Breast epithelium (tissue), 4 donors: ENCODE data around the gene HES5. TPM values are rescaled to one million over a fixed set of nuclear protein-coding genes. Genes with fewer than 3 reads are reported as not detected.

Experiments used
- DNase-seq, 2 donors: peaks; one replicate each; pipeline ENCODE4 v3.0.0-alpha.2; 2019; ENCODE audit warnings: low spot score in 2 of 2
- H3K27ac ChIP-seq, 2 donors: fragments of 200-600 bp; sonication (generic) in 1 of 2; one replicate each; pipeline ENCODE4 v1.5.1; 2016 to 2019; ENCODE audit warnings: mild to moderate bottlenecking in 1 of 2
- H3K27me3 ChIP-seq, 2 donors: fragments of 200-600 bp; sonication (generic) in 1 of 2; one replicate each; pipeline versions ENCODE4 v1.5.1 to v1.6.0; 2017 to 2019; ENCODE audit warnings: control low read depth in 1 of 2, mild to moderate bottlenecking in 1 of 2
- H3K36me3 ChIP-seq: fragments of 200-600 bp; one replicate; pipeline ENCODE4 v1.5.1; 2019
- H3K4me1 ChIP-seq, 2 donors: fragments of 200-600 bp; sonication (generic); one replicate each; pipeline ENCODE4 v1.5.1; 2016 to 2019; ENCODE audit warnings: control low read depth in 1 of 2
- H3K4me3 ChIP-seq, 3 donors: fragments of 200-600 bp; sonication (generic); 1 replicate in 2 of 3; 2 replicates in 1 of 3; pipeline ENCODE4 v1.5.1; 2016 to 2019; ENCODE audit warnings: mild to moderate bottlenecking in 3 of 3, moderate library complexity in 2 of 3
- H3K9me3 ChIP-seq, 2 donors: fragments of 200-600 bp; sonication (generic) in 1 of 2; one replicate each; pipeline ENCODE4 v1.5.1; 2016 to 2019; ENCODE audit warnings: control low read depth in 1 of 2
- POLR2A ChIP-seq: fragments of 450-650 bp; IDR thresholded peaks from one replicate; pipeline ENCODE4 v1.6.1; 2016; ENCODE audit warnings: antibody characterized with exemption, mild to moderate bottlenecking, moderate library complexity
- POLR2AphosphoS5 ChIP-seq, 3 donors: sonication (generic); formaldehyde crosslinking; IDR thresholded peaks; one replicate each; pipeline ENCODE4 v1.6.1; 2017; ENCODE audit warnings: antibody characterized with exemption in 3 of 3
- intact Hi-C: fragments of 100-400 bp; cut with DNase I; formaldehyde crosslinking; loops from one replicate; pipeline ENCODE4 v1.15.1; 2023; ENCODE audit warnings: low total_unique reads
- total RNA-seq, 3 donors: library from RNA; depleted of rRNA; stranded (reverse); fragments of >200 nt; gene quantifications; one replicate each; pipeline ENCODE4 v1.1.0, GENCODE V29; 2016
- TF ChIP-seq, protein P1 (sequence below), 3 donors: fragments of 450-650 bp; IDR thresholded peaks; one replicate each; pipeline ENCODE4 v1.5.1; 2016 to 2017; ENCODE audit warnings: antibody characterized with exemption in 3 of 3, mild to moderate bottlenecking in 3 of 3, moderate library complexity in 3 of 3

HES5 gene
- total RNA-seq, 3 donors from 2014 or later: not detected

- H3K4me3 ChIP-seq: no peak overlapping the region
- no peaks in the 10 kb centered on the region for H3K36me3 ChIP-seq
- intact Hi-C loops: no loop called here
- TF ChIP-seq POLR2AphosphoS5 (IDR thresholded peaks at IDR 0.05) (no peak), POLR2A (no peak)
- TF ChIP-seq, protein P1, sequence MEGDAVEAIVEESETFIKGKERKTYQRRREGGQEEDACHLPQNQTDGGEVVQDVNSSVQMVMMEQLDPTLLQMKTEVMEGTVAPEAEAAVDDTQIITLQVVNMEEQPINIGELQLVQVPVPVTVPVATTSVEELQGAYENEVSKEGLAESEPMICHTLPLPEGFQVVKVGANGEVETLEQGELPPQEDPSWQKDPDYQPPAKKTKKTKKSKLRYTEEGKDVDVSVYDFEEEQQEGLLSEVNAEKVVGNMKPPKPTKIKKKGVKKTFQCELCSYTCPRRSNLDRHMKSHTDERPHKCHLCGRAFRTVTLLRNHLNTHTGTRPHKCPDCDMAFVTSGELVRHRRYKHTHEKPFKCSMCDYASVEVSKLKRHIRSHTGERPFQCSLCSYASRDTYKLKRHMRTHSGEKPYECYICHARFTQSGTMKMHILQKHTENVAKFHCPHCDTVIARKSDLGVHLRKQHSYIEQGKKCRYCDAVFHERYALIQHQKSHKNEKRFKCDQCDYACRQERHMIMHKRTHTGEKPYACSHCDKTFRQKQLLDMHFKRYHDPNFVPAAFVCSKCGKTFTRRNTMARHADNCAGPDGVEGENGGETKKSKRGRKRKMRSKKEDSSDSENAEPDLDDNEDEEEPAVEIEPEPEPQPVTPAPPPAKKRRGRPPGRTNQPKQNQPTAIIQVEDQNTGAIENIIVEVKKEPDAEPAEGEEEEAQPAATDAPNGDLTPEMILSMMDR (IDR thresholded peaks at IDR 0.05): no peak
- peaks cover 0 to 52% of the 10 kb centered on the region in 2 donors for H3K27me3 ChIP-seq
- no peaks in the 10 kb centered on the region for H3K9me3 ChIP-seq
- DNase-seq: no peak
- no peak overlapping the region for H3K27ac ChIP-seq
- peaks cover 31 to 40% of the 10 kb centered on the region in 2 donors for H3K4me1 ChIP-seq
Observed at GRCh38 chr1:2532485-2533160, 2.6 kb upstream of the HES5 start.

DNA sequence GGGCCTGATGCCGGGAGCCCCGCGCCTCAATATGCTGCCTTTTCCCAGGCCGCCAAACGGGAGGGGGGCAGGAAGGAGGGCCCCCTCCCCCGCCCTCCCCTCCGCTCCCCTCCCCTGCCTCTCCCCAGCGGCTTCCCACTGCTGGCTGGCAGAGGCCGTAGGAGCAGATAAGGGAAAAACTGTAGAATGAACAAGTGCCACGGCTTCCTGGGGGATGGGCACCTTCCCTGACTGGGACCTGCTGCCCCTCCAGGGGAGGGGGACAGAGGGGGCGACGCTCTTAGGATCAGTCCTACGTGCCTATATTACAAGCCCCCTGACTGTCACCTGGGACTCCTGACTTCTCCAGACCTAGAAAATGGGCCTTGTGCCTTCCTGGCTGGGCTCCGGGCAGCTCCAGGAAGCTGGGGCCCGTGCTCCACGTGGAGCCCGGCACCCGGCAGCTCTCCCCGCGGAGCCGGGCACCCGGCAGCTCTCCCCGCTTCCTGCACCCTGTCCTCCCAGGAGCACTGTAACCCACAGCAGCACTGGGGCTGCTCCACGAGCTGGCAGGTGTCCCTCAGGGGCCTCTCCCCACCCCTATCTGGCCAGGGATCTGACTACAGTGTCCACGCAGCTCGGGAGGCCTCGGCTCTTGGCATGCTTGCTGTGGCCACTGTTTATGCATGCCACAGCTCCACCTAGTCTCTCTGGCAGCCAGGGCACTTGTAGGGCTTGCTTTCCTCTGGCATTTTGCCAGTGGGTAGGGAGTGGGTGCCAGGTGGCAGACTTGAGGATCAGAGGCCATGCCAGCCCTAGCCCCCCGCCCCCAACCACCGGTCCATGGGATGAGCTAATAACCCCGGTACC lies 674 bp upstream of the HES5 start:
- TF ChIP-seq POLR2A: no peak
- no peak for TF ChIP-seq POLR2AphosphoS5 (IDR thresholded peaks at IDR 0.05)
- TF ChIP-seq, protein P1 (IDR thresholded peaks at IDR 0.05): no peak
- peaks cover 0 to 38% of the 10 kb centered on the region in 2 donors for H3K27me3 ChIP-seq
- H3K36me3 ChIP-seq: no peaks in the 10 kb centered on the region
- peak; percentile 59 to 68 for DNase-seq
- peaks cover 41 to 51% of the 10 kb centered on the region in 2 donors for H3K4me1 ChIP-seq
- H3K9me3 ChIP-seq: no peaks in the 10 kb centered on the region
- H3K27ac ChIP-seq: peak overlapping the region in 1 of 2 donors; percentile 34
- intact Hi-C loops: no loop called here
- H3K4me3 ChIP-seq: peak overlapping the region in 2 of 3 donors; percentile 39 to 67

- TF ChIP-seq POLR2AphosphoS5 (IDR thresholded peaks at IDR 0.05) (no peak), POLR2A (no peak)
- TF ChIP-seq, protein P1 (IDR thresholded peaks at IDR 0.05): no peak
- Histone ChIP-seq H3K4me3 (peak overlapping the region; percentile 16 to 67 (median 39)), H3K27ac (peak overlapping the region in 1 of 2 donors; percentile 40), H3K36me3 (no peaks in the 10 kb centered on the region), H3K9me3 (no peaks in the 10 kb centered on the region), H3K27me3 (peaks cover 0 to 27% of the 10 kb centered on the region in 2 donors), H3K4me1 (peaks cover 48 to 53% of the 10 kb centered on the region in 2 donors)
- intact Hi-C loops: no loop called here
- DNase-seq: no peak
Observed at GRCh38 chr1:2528966-2529783, 888 bp downstream of the HES5 start.

DNA sequence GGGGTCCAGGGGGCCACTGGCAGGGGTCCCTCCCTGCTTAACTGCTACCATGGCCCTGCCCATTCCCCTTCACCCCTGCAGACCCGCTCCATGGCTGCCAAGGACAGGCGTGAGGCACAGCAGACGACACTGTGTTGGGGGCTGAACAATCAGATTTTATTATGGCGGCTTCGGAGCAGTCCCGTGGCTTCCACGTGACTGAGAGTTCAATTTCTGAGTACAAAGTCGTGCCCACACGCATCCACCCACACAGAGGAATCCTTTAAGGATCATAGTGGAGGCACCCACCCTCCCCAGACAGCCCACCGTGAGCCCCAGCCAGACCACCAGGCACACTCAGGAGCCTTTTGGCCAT lies 1.5 kb downstream of the HES5 start:
- peaks cover 48 to 53% of the 10 kb centered on the region in 2 donors for H3K4me1 ChIP-seq
- H3K4me3 ChIP-seq: peak overlapping the region in 2 of 3 donors; percentile 39 to 67
- TF ChIP-seq, protein P1 (IDR thresholded peaks at IDR 0.05): no peak
- TF ChIP-seq POLR2AphosphoS5 (IDR thresholded peaks at IDR 0.05) (no peak), POLR2A (no peak)
- no peaks in the 10 kb centered on the region for H3K36me3 ChIP-seq
- H3K27ac ChIP-seq: peak overlapping the region in 1 of 2 donors; percentile 40
- H3K9me3 ChIP-seq: no peaks in the 10 kb centered on the region
- H3K27me3 ChIP-seq: peaks cover 0 to 27% of the 10 kb centered on the region in 2 donors
- intact Hi-C loops: no loop called here
- no peak for DNase-seq
